Measurements from ENCODE around the gene CCDC127.

CCDC127 gene

GRCh38 chr5:173392-174290 lies 44.3 kb downstream of the CCDC127 start:
- H3K27ac ChIP-seq, result no peak overlapping the region
- TF ChIP-seq CTCF (conservative IDR thresholded peaks at IDR 0.05; ENCODE audit: low read depth), result no peak
- DNase-seq (ENCODE audit: low spot score), result no peak
- ChIA-PET POLR2A (ENCODE audit: low non-redundant PET) (no interaction called here), CTCF (no interaction called here)

GRCh38 chr5:172841-173251 lies 45.1 kb downstream of the CCDC127 start:
- no peak overlapping the region for H3K27ac ChIP-seq
- no peak for TF ChIP-seq CTCF (conservative IDR thresholded peaks at IDR 0.05; ENCODE audit: low read depth)
- POLR2A ChIA-PET (ENCODE audit: low non-redundant PET), result no interaction called here
- DNase-seq (ENCODE audit: low spot score), result no peak
- CTCF ChIA-PET, result no interaction called here

GRCh38 chr5:172421-172820 lies 45.5 kb downstream of the CCDC127 start:
- no peak for TF ChIP-seq CTCF (conservative IDR thresholded peaks at IDR 0.05; ENCODE audit: low read depth)
- DNase-seq (ENCODE audit: low spot score), result no peak
- no peak overlapping the region for H3K27ac ChIP-seq
- POLR2A ChIA-PET (ENCODE audit: low non-redundant PET), result no interaction called here
- CTCF ChIA-PET, result no interaction called here

- H3K27ac ChIP-seq, result no peak overlapping the region
- DNase-seq (ENCODE audit: low spot score), result no peak
- ChIA-PET POLR2A (ENCODE audit: low non-redundant PET) (no interaction called here), CTCF (no interaction called here)
- no peak for TF ChIP-seq CTCF (conservative IDR thresholded peaks at IDR 0.05; ENCODE audit: low read depth)
Observed at GRCh38 chr5:171801-172331, 46.1 kb downstream of the CCDC127 start.

GRCh38 chr5:170971-171800 lies 46.8 kb downstream of the CCDC127 start:
- H3K27ac ChIP-seq, result no peak overlapping the region
- POLR2A ChIA-PET (ENCODE audit: low non-redundant PET), result no interaction called here
- no peak for DNase-seq (ENCODE audit: low spot score)
- CTCF ChIA-PET, result no interaction called here
- no peak for TF ChIP-seq CTCF (conservative IDR thresholded peaks at IDR 0.05; ENCODE audit: low read depth)

GRCh38 chr5:169728-170094 lies 48.2 kb downstream of the CCDC127 start:
- no peak for TF ChIP-seq CTCF (conservative IDR thresholded peaks at IDR 0.05; ENCODE audit: low read depth)
- ChIA-PET CTCF (no interaction called here), POLR2A (ENCODE audit: low non-redundant PET) (no interaction called here)
- no peak for DNase-seq (ENCODE audit: low spot score)
- no peak overlapping the region for H3K27ac ChIP-seq

Measured in RWPE1 (cell line).